Peyer's patch (tissue), 4 donors: ENCODE results near the gene MYRIP.

Source experiments
- POLR2A ChIP-seq, 2 donors: fragments of 450-650 bp; IDR thresholded peaks; one replicate each; pipeline ENCODE4 v1.5.1; 2017; ENCODE audit warnings: antibody characterized with exemption in 2 of 2, mild to moderate bottlenecking in 2 of 2, moderate library complexity in 2 of 2
- TF ChIP-seq, protein P1 (sequence below), 6 experiments: fragments of 450-650 bp in 4 of 6; fragments of 200-600 bp in 2 of 6; sonication (generic) in 1 of 6; IDR thresholded peaks; one replicate each; pipeline ENCODE4 v1.5.1; 2017 to 2019; ENCODE audit warnings: antibody characterized with exemption in 6 of 6, mild to moderate bottlenecking in 3 of 6, moderate library complexity in 1 of 6

DNA sequence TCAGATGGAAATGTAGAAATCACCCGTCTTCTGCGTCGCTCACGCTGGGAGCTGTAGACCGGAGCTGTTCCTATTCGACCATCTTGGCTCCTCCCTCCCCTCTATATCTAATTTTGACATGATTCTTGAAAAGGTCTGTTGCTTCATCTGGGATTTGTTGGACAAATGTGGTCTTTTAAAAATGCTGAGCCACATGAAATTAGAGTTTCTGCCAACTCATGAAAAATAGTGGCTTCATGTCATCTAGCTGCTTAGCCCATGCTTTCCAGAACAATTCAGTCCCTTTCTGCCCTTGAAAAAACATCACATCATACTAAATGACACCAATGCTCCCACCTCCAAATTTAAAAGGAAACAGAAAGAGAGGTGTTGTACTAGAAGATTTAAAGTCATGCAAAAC, 351.5 kb downstream of the MYRIP start:
- TF ChIP-seq POLR2A (IDR thresholded peaks at IDR 0.05): no peak
- TF ChIP-seq, protein P1, sequence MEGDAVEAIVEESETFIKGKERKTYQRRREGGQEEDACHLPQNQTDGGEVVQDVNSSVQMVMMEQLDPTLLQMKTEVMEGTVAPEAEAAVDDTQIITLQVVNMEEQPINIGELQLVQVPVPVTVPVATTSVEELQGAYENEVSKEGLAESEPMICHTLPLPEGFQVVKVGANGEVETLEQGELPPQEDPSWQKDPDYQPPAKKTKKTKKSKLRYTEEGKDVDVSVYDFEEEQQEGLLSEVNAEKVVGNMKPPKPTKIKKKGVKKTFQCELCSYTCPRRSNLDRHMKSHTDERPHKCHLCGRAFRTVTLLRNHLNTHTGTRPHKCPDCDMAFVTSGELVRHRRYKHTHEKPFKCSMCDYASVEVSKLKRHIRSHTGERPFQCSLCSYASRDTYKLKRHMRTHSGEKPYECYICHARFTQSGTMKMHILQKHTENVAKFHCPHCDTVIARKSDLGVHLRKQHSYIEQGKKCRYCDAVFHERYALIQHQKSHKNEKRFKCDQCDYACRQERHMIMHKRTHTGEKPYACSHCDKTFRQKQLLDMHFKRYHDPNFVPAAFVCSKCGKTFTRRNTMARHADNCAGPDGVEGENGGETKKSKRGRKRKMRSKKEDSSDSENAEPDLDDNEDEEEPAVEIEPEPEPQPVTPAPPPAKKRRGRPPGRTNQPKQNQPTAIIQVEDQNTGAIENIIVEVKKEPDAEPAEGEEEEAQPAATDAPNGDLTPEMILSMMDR (IDR thresholded peaks at IDR 0.05): no peak
